MM.1S (cell line): ENCODE results near the gene MMP23B.

Experiments
- DNase-seq: peaks from one replicate; pipeline ENCODE4 v3.0.0-alpha.2; 2015
- H2AFZ ChIP-seq: fragments of 300-600 bp; sonication (generic); 2 replicates; pipeline ENCODE4 v1.6.0; 2016; ENCODE audit warnings: antibody characterized with exemption, low read length
- H3F3A ChIP-seq: fragments of 300-600 bp; sonication (generic); 2 replicates; pipeline ENCODE4 v1.6.1; 2016; ENCODE audit warnings: mild to moderate bottlenecking, antibody characterized with exemption, low read length, moderate library complexity, mixed read lengths; ENCODE audit not compliant: insufficient read depth
- H3K27ac ChIP-seq: fragments of 300-600 bp; sonication (generic); 2 replicates; pipeline ENCODE4 v1.5.1; 2016; ENCODE audit warnings: mild to moderate bottlenecking, low read length
- H3K27me3 ChIP-seq: fragments of 300-600 bp; sonication (generic); replicated peaks from 2 replicates; pipeline ENCODE4 v1.6.0; 2016; ENCODE audit warnings: low read length; ENCODE audit not compliant: insufficient read depth
- H3K36me3 ChIP-seq: fragments of 300-600 bp; sonication (generic); replicated peaks from 2 replicates; pipeline ENCODE4 v1.6.1; 2016; ENCODE audit warnings: mild to moderate bottlenecking, low read length, mixed read lengths; ENCODE audit not compliant: insufficient read depth
- H3K4me1 ChIP-seq: fragments of 300-600 bp; sonication (generic); 2 replicates; pipeline ENCODE4 v1.6.1; 2016; ENCODE audit warnings: low read length, mixed read lengths
- H3K4me2 ChIP-seq: fragments of 300-600 bp; sonication (generic); 2 replicates; pipeline ENCODE4 v1.6.0; 2016; ENCODE audit warnings: low read depth, low read length
- H3K4me3 ChIP-seq: fragments of 300-600 bp; sonication (generic); 2 replicates; pipeline ENCODE4 v1.5.1; 2016; ENCODE audit warnings: low read length, mixed read lengths
- H3K79me2 ChIP-seq: fragments of 300-600 bp; sonication (generic); 2 replicates; pipeline ENCODE4 v1.6.1; 2016; ENCODE audit warnings: mixed run types, low read length, mixed read lengths
- H3K9ac ChIP-seq: fragments of 300-600 bp; sonication (generic); 2 replicates; pipeline ENCODE4 v1.6.1; 2016; ENCODE audit warnings: low read length, mixed read lengths
- H3K9me2 ChIP-seq: fragments of 300-600 bp; sonication (generic); replicated peaks from 2 replicates; pipeline ENCODE4 v1.6.1; 2016; ENCODE audit warnings: mild to moderate bottlenecking, low read length, mixed read lengths; ENCODE audit not compliant: insufficient read depth
- H3K9me3 ChIP-seq: fragments of 300-600 bp; sonication (generic); replicated peaks from 2 replicates; pipeline ENCODE4 v1.6.1; 2016; ENCODE audit warnings: mild to moderate bottlenecking, low read length, mixed read lengths; ENCODE audit not compliant: insufficient read depth
- H4K20me1 ChIP-seq: fragments of 300-600 bp; sonication (generic); 2 replicates; pipeline ENCODE4 v1.6.1; 2016; ENCODE audit warnings: mild to moderate bottlenecking, low read length, moderate library complexity, mixed read lengths; ENCODE audit not compliant: insufficient read depth
- CTCF ChIP-seq: fragments of 300-600 bp; sonication (generic); IDR thresholded peaks from 2 replicates; pipeline ENCODE4 v1.5.1; 2016; ENCODE audit warnings: antibody characterized with exemption, low read length, mixed read lengths
- EZH2 ChIP-seq: fragments of 300-600 bp; sonication (generic); optimal IDR thresholded peaks from 2 replicates; pipeline ENCODE3; 2017; ENCODE audit warnings: low read depth, mild to moderate bottlenecking, antibody characterized with exemption, low read length, mixed read lengths
- EZH2phosphoT487 ChIP-seq: fragments of 300-600 bp; sonication (generic); IDR thresholded peaks from 2 replicates; pipeline ENCODE4 v1.6.1; 2018; ENCODE audit warnings: antibody characterized with exemption, low read length

MMP23B gene

GRCh38 chr1:1680912-1681273 lies 48.9 kb downstream of the MMP23B start:
- no peak for TF ChIP-seq CTCF
- TF ChIP-seq EZH2 = no peak
- Histone ChIP-seq H3K9ac (no peak overlapping the region), H2AFZ (no peak overlapping the region), H4K20me1 (no peaks in the 10 kb centered on the region), H3K9me3 (no peaks in the 10 kb centered on the region), H3K27ac (no peak overlapping the region), H3K4me2 (no peak overlapping the region), H3K4me3 (no peak overlapping the region), H3K27me3 (no peaks in the 10 kb centered on the region), H3K9me2 (no peaks in the 10 kb centered on the region), H3K4me1 (peaks cover 20% of the 10 kb centered on the region), H3F3A (peaks cover 17% of the 10 kb centered on the region), H3K36me3 (no peaks in the 10 kb centered on the region), H3K79me2 (peaks cover 53% of the 10 kb centered on the region)
- DNase-seq = no peak

- H3K4me3 ChIP-seq = no peak overlapping the region
- no peaks in the 10 kb centered on the region for H4K20me1 ChIP-seq
- no peaks in the 10 kb centered on the region for H3K9me3 ChIP-seq
- H3K9me2 ChIP-seq = no peaks in the 10 kb centered on the region
- H3K9ac ChIP-seq = no peak overlapping the region
- H3K27me3 ChIP-seq = no peaks in the 10 kb centered on the region
- no peak overlapping the region for H3K27ac ChIP-seq
- peaks cover 5% of the 10 kb centered on the region for H3F3A ChIP-seq
- TF ChIP-seq CTCF (no peak), EZH2 (no peak), EZH2phosphoT487 (no peak)
- H3K4me1 ChIP-seq = peaks cover 11% of the 10 kb centered on the region
- peaks cover 67% of the 10 kb centered on the region for H3K79me2 ChIP-seq
- no peak overlapping the region for H3K4me2 ChIP-seq
- H3K36me3 ChIP-seq = no peaks in the 10 kb centered on the region
- no peak overlapping the region for H2AFZ ChIP-seq
- DNase-seq = no peak
Measured at GRCh38 chr1:1683104-1683905, 51.3 kb downstream of the MMP23B start.
